ENCODE results near the gene DET1.

GRCh38 chr15:88505721-88506120, 40.8 kb downstream of the DET1 start:
- TF ChIP-seq CTCF (IDR thresholded peaks at IDR 0.05) (no peak), POLR2A (IDR thresholded peaks at IDR 0.05) (no peak), POLR2AphosphoS5 (IDR thresholded peaks at IDR 0.05) (no peak), EP300 (IDR thresholded peaks at IDR 0.05) (no peak)

All from upper lobe of left lung (tissue), 4 donors.